Measurements from ENCODE around the gene TMIGD1. TPM values are rescaled to one million over a fixed set of nuclear protein-coding genes. Genes with fewer than 3 reads are reported as not detected.

TMIGD1 gene
- polyA plus RNA-seq, 1 donor: 43.9 TPM

Other genes starting within 250 kb of the TMIGD1 start
- 28.3 TPM for gene NSRP1, start 217.2 kb downstream of the TMIGD1 start, polyA plus RNA-seq
- gene SLC6A4, start 98.4 kb downstream of the TMIGD1 start, polyA plus RNA-seq: 30.1 TPM
- gene BLMH, start 42.1 kb downstream of the TMIGD1 start, polyA plus RNA-seq: 50.1 TPM
- 51.7 TPM for gene CPD, start 44.9 kb upstream of the TMIGD1 start, polyA plus RNA-seq
- gene GOSR1, start 143.4 kb upstream of the TMIGD1 start, polyA plus RNA-seq: 44.1 TPM

All from large intestine (tissue), 1 donor.